GM23248 (cell line): ENCODE data around the gene FXYD3. TPM values are rescaled to one million over a fixed set of nuclear protein-coding genes. Genes with fewer than 3 reads are reported as not detected.
A peak's percentile ranks its signal among the peaks of the same experiment; 100 is the strongest.

Source experiments
- DNase-seq: peaks from one replicate; pipeline ENCODE4 v3.0.0-alpha.2; 2015
- H2AFZ ChIP-seq: fragments of 200-600 bp; sonication (generic); 2 replicates; pipeline ENCODE4 v1.6.1; 2016; ENCODE audit warnings: antibody characterized with exemption
- H3F3A ChIP-seq: fragments of 200-600 bp; sonication (generic); 2 replicates; pipeline ENCODE4 v1.6.1; 2016; ENCODE audit warnings: mild to moderate bottlenecking, antibody characterized with exemption, mixed run types; ENCODE audit not compliant: insufficient read depth
- H3K27ac ChIP-seq: fragments of 200-600 bp; sonication (generic); 2 replicates; pipeline ENCODE4 v1.5.1; 2016; ENCODE audit warnings: mild to moderate bottlenecking
- H3K27me3 ChIP-seq: fragments of 200-600 bp; sonication (generic); replicated peaks from 2 replicates; pipeline ENCODE4 v1.6.1; 2016; ENCODE audit warnings: mild to moderate bottlenecking; ENCODE audit not compliant: insufficient read depth
- H3K36me3 ChIP-seq: fragments of 200-600 bp; sonication (generic); 2 replicates; pipeline ENCODE4 v1.6.1; 2016; ENCODE audit warnings: low read depth, mild to moderate bottlenecking
- H3K4me1 ChIP-seq: fragments of 200-600 bp; sonication (generic); 2 replicates; pipeline ENCODE4 v1.6.1; 2016; ENCODE audit warnings: mild to moderate bottlenecking; ENCODE audit not compliant: insufficient read depth
- H3K4me2 ChIP-seq: fragments of 200-600 bp; sonication (generic); one replicate; pipeline ENCODE4 v1.6.1; 2016; ENCODE audit warnings: mild to moderate bottlenecking; ENCODE audit not compliant: unreplicated experiment
- H3K4me3 ChIP-seq: fragments of 200-600 bp; sonication (generic); 2 replicates; pipeline ENCODE4 v1.5.1; 2016; ENCODE audit warnings: mild to moderate bottlenecking
- H3K79me2 ChIP-seq: fragments of 200-600 bp; sonication (generic); 2 replicates; pipeline ENCODE4 v1.6.1; 2016; ENCODE audit warnings: mild to moderate bottlenecking; ENCODE audit not compliant: insufficient read depth
- H3K9ac ChIP-seq: fragments of 200-600 bp; sonication (generic); 2 replicates; pipeline ENCODE4 v1.6.1; 2016; ENCODE audit warnings: mild to moderate bottlenecking
- H3K9me2 ChIP-seq: fragments of 200-600 bp; sonication (generic); 2 replicates; pipeline ENCODE4 v1.6.1; 2016; ENCODE audit warnings: mixed run types, mild to moderate bottlenecking, moderate library complexity; ENCODE audit not compliant: insufficient read depth
- H3K9me3 ChIP-seq: fragments of 200-600 bp; sonication (generic); one replicate; pipeline ENCODE4 v1.6.1; 2017; ENCODE audit warnings: low read depth
- H4K20me1 ChIP-seq: fragments of 200-600 bp; sonication (generic); 2 replicates; pipeline ENCODE4 v1.6.0; 2016; ENCODE audit not compliant: insufficient read depth
- EZH2 ChIP-seq: fragments of 200-600 bp; sonication (generic); IDR thresholded peaks from 2 replicates; pipeline ENCODE4 v1.6.1; 2018; ENCODE audit warnings: antibody characterized with exemption, mild to moderate bottlenecking; ENCODE audit not compliant: insufficient read depth, poor library complexity, severe bottlenecking
- EZH2phosphoT487 ChIP-seq: fragments of 200-600 bp; sonication (generic); IDR thresholded peaks from 2 replicates; pipeline ENCODE4 v1.6.1; 2018; ENCODE audit warnings: antibody characterized with exemption, moderate library complexity, mild to moderate bottlenecking, low read depth; ENCODE audit not compliant: insufficient read depth
- WGBS, 2 experiments: methylation state at CpG; one replicate each; pipeline ENCODE4 v1.1.6; 2015 to 2017; ENCODE audit warnings: low lambda C conversion rate in 2 of 2, low coverage in 1 of 2; ENCODE audit errors: missing lambda C conversion rate in 2 of 2; 5-methylcytosine and 5-hydroxymethylcytosine counted together
- in situ Hi-C: fragments of 300-500 bp; cut with MboI; formaldehyde crosslinking; loops from 2 replicates; pipeline ENCODE4 v1.15.0; 2020
- polyA plus RNA-seq: library from polyadenylated mRNA; unstranded; fragments of >200 nt; fragmentation: Nextera tagmentation; extraction: Ambion mirVana; gene quantifications from 2 replicates; pipeline ENCODE4 v1.2.1, GENCODE V29; 2016
- total RNA-seq: library from RNA; depleted of rRNA; stranded (reverse); fragments of >200 nt; shearing (Covaris generic); gene quantifications from 2 replicates; pipeline ENCODE4 v1.2.3, GENCODE V29; 2014

The FXYD3 gene
- total and polyA plus RNA-seq, 2 experiments from 2014 or later, result not detected

- no peak for TF ChIP-seq EZH2
- TF ChIP-seq EZH2phosphoT487, result no peak
- H3K4me2 ChIP-seq, result no peak overlapping the region
- H3K27ac ChIP-seq, result no peak overlapping the region
- no peak overlapping the region for H3K4me3 ChIP-seq
- H3K36me3 ChIP-seq, result no peaks in the 10 kb centered on the region
- H3K4me1 ChIP-seq, result 0 out of 2 replicates have a peak, but pooled peaks cover under 1% of the 10 kb centered on the region
- H3F3A ChIP-seq, result no peaks in the 10 kb centered on the region
- H3K9me3 ChIP-seq, result no peaks in the 10 kb centered on the region
- 68 to 77% methylated on average over 8 to 11 of the region's 11 CpGs for WGBS, 2 experiments
- H4K20me1 ChIP-seq, result no peaks in the 10 kb centered on the region
- H2AFZ ChIP-seq, result no peak overlapping the region
- in situ Hi-C loops, result no loop called here
- H3K79me2 ChIP-seq, result no peaks in the 10 kb centered on the region
- H3K9ac ChIP-seq, result no peak overlapping the region
- DNase-seq, result no peak
- H3K9me2 ChIP-seq, result no peaks in the 10 kb centered on the region
- H3K27me3 ChIP-seq, result peaks cover 10% of the 10 kb centered on the region
Observed at GRCh38 chr19:35133826-35134225, 18.2 kb downstream of the FXYD3 start.

- TF ChIP-seq EZH2 (no peak), EZH2phosphoT487 (no peak)
- Histone ChIP-seq H3K4me2 (no peak within 1 kb of the TSS), H3F3A (no peaks in the 10 kb centered on the region), H3K9me2 (no peaks in the 10 kb centered on the region), H3K4me3 (no peak within 1 kb of the TSS), H4K20me1 (no peaks in the 10 kb centered on the region), H3K9ac (no peak within 1 kb of the TSS), H3K36me3 (no peaks in the 10 kb centered on the region), H3K79me2 (no peaks in the 10 kb centered on the region), H3K9me3 (no peaks in the 10 kb centered on the region), H3K27me3 (peaks cover 10% of the 10 kb centered on the region), H3K4me1 (peaks cover 10% of the 10 kb centered on the region; the same call in 1 of the 2 replicates), H3K27ac (no peak within 1 kb of the TSS), H2AFZ (no peak within 1 kb of the TSS)
- in situ Hi-C loops, result no loop called here
- peak; percentile 11 for DNase-seq
- 11 to 13% methylated on average over 10 to 15 of the region's 15 CpGs for WGBS, 2 experiments
Observed at GRCh38 chr19:35134601-35135242, 19.1 kb downstream of the FXYD3 start, which contains the start of gene LGI4. Gene LGI4 (minus strand): TSS chr19:35135059. CDS start chr19:35134680, 379 bp downstream.

- Histone ChIP-seq H2AFZ (no peak overlapping the region), H3K27me3 (peaks cover 10% of the 10 kb centered on the region), H3K4me2 (no peak overlapping the region), H3K79me2 (no peaks in the 10 kb centered on the region), H3K9ac (no peak overlapping the region), H3K9me2 (no peaks in the 10 kb centered on the region), H3K36me3 (no peaks in the 10 kb centered on the region), H3K27ac (no peak overlapping the region), H3F3A (no peaks in the 10 kb centered on the region), H3K4me1 (peaks cover 13% of the 10 kb centered on the region; the same call in 1 of the 2 replicates), H3K4me3 (no peak overlapping the region), H4K20me1 (no peaks in the 10 kb centered on the region), H3K9me3 (no peaks in the 10 kb centered on the region)
- in situ Hi-C loops, result no loop called here
- WGBS, 2 experiments, result 0 to 4% methylated on average over 2 to 7 of the region's 7 CpGs
- TF ChIP-seq EZH2phosphoT487 (no peak), EZH2 (no peak)
- peak; percentile 67 for DNase-seq
Observed at GRCh38 chr19:35135389-35135909, 19.8 kb downstream of the FXYD3 start.

- no peaks in the 10 kb centered on the region for H3K79me2 ChIP-seq
- H3K4me1 ChIP-seq, result peaks cover 13% of the 10 kb centered on the region; the same call in 1 of the 2 replicates
- no peak overlapping the region for H3K4me3 ChIP-seq
- H3K9ac ChIP-seq, result no peak overlapping the region
- H3K9me2 ChIP-seq, result no peaks in the 10 kb centered on the region
- H3K27ac ChIP-seq, result no peak overlapping the region
- DNase-seq, result no peak
- H4K20me1 ChIP-seq, result no peaks in the 10 kb centered on the region
- no peaks in the 10 kb centered on the region for H3F3A ChIP-seq
- H3K27me3 ChIP-seq, result peaks cover 10% of the 10 kb centered on the region
- no peaks in the 10 kb centered on the region for H3K36me3 ChIP-seq
- no peak for TF ChIP-seq EZH2
- TF ChIP-seq EZH2phosphoT487, result no peak
- in situ Hi-C loops, result no loop called here
- WGBS, 2 experiments, result 70 to 77% methylated on average over 11 of the region's 11 CpGs
- H3K9me3 ChIP-seq, result no peaks in the 10 kb centered on the region
- no peak overlapping the region for H3K4me2 ChIP-seq
- H2AFZ ChIP-seq, result no peak overlapping the region
Observed at GRCh38 chr19:35136231-35136630, 20.6 kb downstream of the FXYD3 start.
